Transverse colon (tissue), 4 donors: ENCODE measurements around the gene CCL2. TPM values are rescaled to one million over a fixed set of nuclear protein-coding genes. Genes with fewer than 3 reads are reported as not detected.

Experiments used
- DNase-seq: peaks from one replicate; pipeline ENCODE4 v3.0.0-alpha.2; 2019
- H3K27ac ChIP-seq, 4 donors: fragments of 200-600 bp; sonication (generic); 2 replicates each; pipeline ENCODE4 v1.5.1; 2016 to 2018; ENCODE audit warnings: inconsistent platforms in 4 of 4
- H3K27me3 ChIP-seq: fragments of 200-600 bp; sonication (generic); 2 replicates; pipeline ENCODE4 v1.5.1; 2017; ENCODE audit warnings: inconsistent platforms
- H3K36me3 ChIP-seq, 4 donors: fragments of 200-600 bp; sonication (generic); 2 replicates each; pipeline ENCODE4 v1.5.1; 2017 to 2019; ENCODE audit warnings: inconsistent platforms in 4 of 4
- H3K4me1 ChIP-seq, 4 donors: fragments of 200-600 bp; sonication (generic); 2 replicates each; pipeline ENCODE4 v1.5.1; 2017 to 2020; ENCODE audit warnings: inconsistent platforms in 4 of 4
- H3K4me3 ChIP-seq, 4 donors: fragments of 200-600 bp; sonication (generic); 1 replicate in 1 of 4; 2 replicates in 3 of 4; pipeline versions ENCODE4 v1.5.1 to v1.6.1; 2017 to 2019; ENCODE audit warnings: inconsistent platforms in 4 of 4
- H3K9me3 ChIP-seq, 2 donors: fragments of 200-600 bp; sonication (generic); 2 replicates each; pipeline ENCODE4 v1.5.1; 2017 to 2019; ENCODE audit warnings: inconsistent platforms in 2 of 2
- EP300 ChIP-seq: sonication (generic); formaldehyde crosslinking; IDR thresholded peaks from one replicate; pipeline ENCODE4 v1.6.1; 2017; ENCODE audit warnings: antibody characterized with exemption, low read depth
- POLR2A ChIP-seq: fragments of 450-650 bp; IDR thresholded peaks from one replicate; pipeline ENCODE4 v1.6.1; 2016; ENCODE audit warnings: antibody characterized with exemption, mild to moderate bottlenecking, moderate library complexity
- POLR2AphosphoS5 ChIP-seq, 3 donors: sonication (generic); formaldehyde crosslinking; IDR thresholded peaks; one replicate each; pipeline ENCODE4 v1.6.1; 2016; ENCODE audit warnings: antibody characterized with exemption in 3 of 3
- WGBS, 2 donors: methylation state at CpG; one replicate each; pipeline ENCODE4 v1.1.5; 2018; ENCODE audit warnings: low coverage in 1 of 2; 5-methylcytosine and 5-hydroxymethylcytosine counted together
- in situ Hi-C, 4 donors: fragments of 200-750 bp; cut with MboI; loops; one replicate each; pipeline versions ENCODE4 v1.15.0 to v1.15.1; 2017; ENCODE audit warnings: low sequenced_read_pairs in 3 of 4, low pct_ligation_motif_present in 1 of 4, low pct_unique_long_range_greater_than_20kb in 1 of 4
- intact Hi-C: fragments of 100-400 bp; cut with DNase I; formaldehyde crosslinking; loops from one replicate; pipeline ENCODE4 v1.15.1; 2023; ENCODE audit warnings: low total_unique reads
- total RNA-seq, 4 donors: library from RNA; depleted of rRNA; stranded (reverse); fragments of >200 nt; gene quantifications; one replicate each; pipeline ENCODE4 v1.1.0, GENCODE V29; 2016
- TF ChIP-seq, protein P1 (sequence below), 5 experiments: fragments of 200-600 bp in 3 of 5; fragments of 450-650 bp in 2 of 5; sonication (generic) in 3 of 5; IDR thresholded peaks; 1 replicate in 2 of 5; 2 replicates in 3 of 5; pipeline ENCODE4 v1.5.1; 2016 to 2017; ENCODE audit warnings: antibody characterized with exemption in 5 of 5, inconsistent platforms in 3 of 5, mild to moderate bottlenecking in 2 of 5, moderate library complexity in 1 of 5

CCL2 gene
- total RNA-seq, 4 donors from 2014 or later = 9.1 to 147 (median 77.6) TPM

DNA sequence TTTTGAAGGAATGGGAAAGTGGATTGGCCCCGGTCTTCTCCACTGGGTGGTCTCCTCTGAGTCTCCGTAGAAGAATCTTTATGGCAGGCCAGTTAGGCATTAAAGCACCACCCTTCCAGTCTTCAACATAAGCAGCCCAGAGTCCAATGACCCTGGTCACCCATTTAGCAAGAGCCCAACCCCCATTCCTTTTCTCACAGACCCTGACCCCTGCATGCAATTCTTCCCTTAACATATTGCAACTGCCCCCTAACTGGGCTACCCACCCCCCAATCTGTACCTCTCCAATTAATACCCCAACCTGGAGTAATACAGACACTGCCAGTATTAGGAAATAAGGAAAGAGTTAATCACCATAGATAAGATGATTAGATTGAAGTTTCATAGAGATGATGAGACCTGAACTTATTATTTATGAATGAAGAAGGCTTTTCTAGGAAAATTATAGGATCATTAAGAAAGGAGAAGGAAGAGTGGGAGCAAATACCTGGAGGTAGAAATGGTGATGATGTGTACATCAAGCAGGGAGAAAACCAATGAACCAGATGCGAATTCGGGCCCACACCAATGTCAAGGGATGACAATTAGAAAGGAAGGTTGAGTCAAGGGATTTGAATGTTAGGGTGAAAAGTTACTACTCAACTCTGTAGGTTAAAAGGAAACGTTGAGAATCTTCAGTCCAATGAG, 2.4 kb downstream of the CCL2 start:
- no peak overlapping the region for H3K4me3 ChIP-seq
- no peaks in the 10 kb centered on the region for H3K27me3 ChIP-seq
- intact Hi-C loops (no loop called here), in situ Hi-C loops (no loop called here)
- no peaks in the 10 kb centered on the region for H3K36me3 ChIP-seq
- TF ChIP-seq EP300 = no peak
- TF ChIP-seq, protein P1, sequence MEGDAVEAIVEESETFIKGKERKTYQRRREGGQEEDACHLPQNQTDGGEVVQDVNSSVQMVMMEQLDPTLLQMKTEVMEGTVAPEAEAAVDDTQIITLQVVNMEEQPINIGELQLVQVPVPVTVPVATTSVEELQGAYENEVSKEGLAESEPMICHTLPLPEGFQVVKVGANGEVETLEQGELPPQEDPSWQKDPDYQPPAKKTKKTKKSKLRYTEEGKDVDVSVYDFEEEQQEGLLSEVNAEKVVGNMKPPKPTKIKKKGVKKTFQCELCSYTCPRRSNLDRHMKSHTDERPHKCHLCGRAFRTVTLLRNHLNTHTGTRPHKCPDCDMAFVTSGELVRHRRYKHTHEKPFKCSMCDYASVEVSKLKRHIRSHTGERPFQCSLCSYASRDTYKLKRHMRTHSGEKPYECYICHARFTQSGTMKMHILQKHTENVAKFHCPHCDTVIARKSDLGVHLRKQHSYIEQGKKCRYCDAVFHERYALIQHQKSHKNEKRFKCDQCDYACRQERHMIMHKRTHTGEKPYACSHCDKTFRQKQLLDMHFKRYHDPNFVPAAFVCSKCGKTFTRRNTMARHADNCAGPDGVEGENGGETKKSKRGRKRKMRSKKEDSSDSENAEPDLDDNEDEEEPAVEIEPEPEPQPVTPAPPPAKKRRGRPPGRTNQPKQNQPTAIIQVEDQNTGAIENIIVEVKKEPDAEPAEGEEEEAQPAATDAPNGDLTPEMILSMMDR (IDR thresholded peaks at IDR 0.05) = no peak
- TF ChIP-seq POLR2AphosphoS5 (IDR thresholded peaks at IDR 0.05) = no peak
- no peak for TF ChIP-seq POLR2A
- no peak overlapping the region for H3K27ac ChIP-seq
- H3K4me1 ChIP-seq = peaks cover 20 to 31% (median 26%) of the 10 kb centered on the region in 4 donors
- H3K9me3 ChIP-seq = no peaks in the 10 kb centered on the region
- 71 to 72% methylated on average over 4 to 5 of the region's 5 CpGs for WGBS, 2 donors
- no peak for DNase-seq

DNA sequence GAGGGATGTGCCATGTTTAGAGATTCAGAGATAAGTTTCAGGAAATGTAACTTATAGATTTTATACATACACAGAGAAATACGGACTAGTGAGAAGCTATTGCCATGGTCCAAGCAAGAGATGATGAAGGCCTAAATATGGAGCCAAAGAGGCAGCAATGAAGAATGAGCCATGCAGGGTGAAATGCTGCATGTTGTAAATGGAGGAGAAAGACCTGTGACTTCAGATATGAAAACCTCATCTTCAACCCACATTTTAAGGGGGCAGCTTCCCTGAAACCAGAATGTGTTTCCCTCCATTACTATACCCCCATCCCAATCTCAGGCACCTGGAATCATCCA, 2.9 kb downstream of the CCL2 start:
- Histone ChIP-seq H3K4me1 (peaks cover 15 to 26% (median 21%) of the 10 kb centered on the region in 4 donors), H3K4me3 (no peak overlapping the region), H3K27me3 (no peaks in the 10 kb centered on the region), H3K36me3 (no peaks in the 10 kb centered on the region), H3K27ac (no peak overlapping the region), H3K9me3 (no peaks in the 10 kb centered on the region)
- TF ChIP-seq EP300 = no peak
- 82 to 85% methylated on average over 1 of the region's 1 CpG for WGBS, 2 donors
- intact Hi-C loops = no loop called here
- no peak for DNase-seq
- in situ Hi-C loops = no loop called here

DNA sequence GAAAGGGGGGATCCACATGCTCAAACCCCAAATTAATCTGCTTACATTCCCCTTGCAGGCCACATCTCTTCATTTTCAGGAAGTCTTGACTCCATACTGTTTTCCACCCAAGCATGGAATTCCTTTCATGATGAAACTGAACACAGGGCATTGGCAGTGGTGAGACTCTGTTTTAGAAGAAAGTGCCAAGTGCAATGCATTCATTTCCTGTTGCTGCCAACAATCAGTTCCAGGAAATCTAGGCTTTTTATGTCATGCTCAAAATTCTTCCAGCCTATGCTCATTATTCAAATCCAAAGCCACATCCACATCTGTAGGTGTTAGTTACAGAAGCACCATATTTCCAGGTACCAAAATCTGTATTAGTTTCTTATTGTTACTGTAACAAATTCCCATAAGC, 4.1 kb downstream of the CCL2 start:
- in situ Hi-C loops (no loop called here), intact Hi-C loops (no loop called here)
- no peaks in the 10 kb centered on the region for H3K27me3 ChIP-seq
- H3K27ac ChIP-seq = no peak overlapping the region
- H3K4me3 ChIP-seq = no peak overlapping the region
- no peak for DNase-seq
- H3K9me3 ChIP-seq = no peaks in the 10 kb centered on the region
- H3K4me1 ChIP-seq = peaks cover 3 to 14% (median 11%) of the 10 kb centered on the region in 4 donors
- H3K36me3 ChIP-seq = no peaks in the 10 kb centered on the region
- TF ChIP-seq, protein P1 (IDR thresholded peaks at IDR 0.05) = no peak
- TF ChIP-seq EP300 (no peak), POLR2A (no peak), POLR2AphosphoS5 (IDR thresholded peaks at IDR 0.05) (no peak)

DNA sequence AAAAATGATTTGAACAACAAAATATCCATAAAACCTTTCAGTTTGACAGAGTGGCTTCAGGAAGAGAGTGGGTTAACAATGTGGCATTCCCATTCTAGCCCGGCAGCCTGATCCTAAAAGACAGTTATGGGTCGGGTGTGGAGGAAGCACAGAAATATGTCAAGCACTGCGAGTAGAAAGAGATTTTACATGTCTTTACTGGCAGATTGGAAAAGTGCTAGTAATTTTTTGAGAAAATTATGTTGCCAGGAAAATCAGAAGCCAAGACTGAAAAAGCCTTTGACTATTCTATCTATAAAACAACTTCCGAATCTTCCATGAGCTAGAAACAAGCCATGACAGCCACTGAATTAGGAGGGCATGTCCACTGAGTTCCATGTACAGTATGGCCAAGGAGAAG, 5.8 kb downstream of the CCL2 start:
- TF ChIP-seq POLR2AphosphoS5 (IDR thresholded peaks at IDR 0.05) (no peak), POLR2A (no peak), EP300 (no peak)
- TF ChIP-seq, protein P1 (IDR thresholded peaks at IDR 0.05) = no peak

More for the DNA sequence above, 5.8 kb downstream of the CCL2 start:
- Histone ChIP-seq H3K36me3 (no peaks in the 10 kb centered on the region), H3K4me1 (no peaks in the 10 kb centered on the region), H3K27ac (no peak overlapping the region), H3K9me3 (no peaks in the 10 kb centered on the region), H3K4me3 (no peak overlapping the region), H3K27me3 (no peaks in the 10 kb centered on the region)
- 50% methylated on average over 4 of the region's 4 CpGs for WGBS, 2 donors
- no peak for DNase-seq
- in situ Hi-C loops = no loop called here
- intact Hi-C loops = no loop called here
